ENCODE measurements around the gene DEFB116.
"Not testable (repeated sequence)": the region's sequence is repeated elsewhere in the genome, so short reads cannot be mapped to it uniquely, and the experiment has no call there.

Gene DEFB116, protein sequence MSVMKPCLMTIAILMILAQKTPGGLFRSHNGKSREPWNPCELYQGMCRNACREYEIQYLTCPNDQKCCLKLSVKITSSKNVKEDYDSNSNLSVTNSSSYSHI

DNA sequence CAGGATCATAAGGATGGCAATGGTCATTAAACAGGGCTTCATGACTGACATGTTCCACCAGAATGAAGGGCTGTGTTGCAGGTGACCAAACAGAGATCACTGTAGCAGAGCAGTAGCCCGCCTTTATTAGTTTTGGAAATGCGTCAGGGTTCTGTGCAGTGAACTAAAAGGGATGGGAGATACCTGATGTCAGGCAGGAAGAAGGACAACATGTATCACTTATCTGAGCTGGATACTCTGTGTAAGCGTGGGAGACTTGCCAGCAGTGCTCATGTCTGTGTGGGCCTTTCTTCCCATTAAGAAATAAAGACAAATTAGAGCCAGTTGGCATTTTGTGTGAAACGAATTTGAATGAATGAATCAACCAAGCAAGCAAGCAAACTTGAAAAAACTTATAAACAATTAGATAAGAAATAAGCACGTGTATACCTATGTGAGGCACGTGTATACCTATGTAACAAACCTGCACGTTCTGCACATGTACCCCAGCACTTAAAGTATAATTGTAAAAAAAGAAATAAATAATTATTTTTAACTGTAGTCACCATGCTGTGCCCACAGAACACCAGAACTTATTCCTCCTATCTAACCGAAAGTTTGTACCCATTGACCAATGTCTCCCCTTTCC, at the start of gene DEFB116:
DEFB116 (minus strand) TSS at position 51 of the 628 bp plus-strand sequence; CDS start at position 51, 0 bp downstream.
- no peak for DNase-seq

DNA sequence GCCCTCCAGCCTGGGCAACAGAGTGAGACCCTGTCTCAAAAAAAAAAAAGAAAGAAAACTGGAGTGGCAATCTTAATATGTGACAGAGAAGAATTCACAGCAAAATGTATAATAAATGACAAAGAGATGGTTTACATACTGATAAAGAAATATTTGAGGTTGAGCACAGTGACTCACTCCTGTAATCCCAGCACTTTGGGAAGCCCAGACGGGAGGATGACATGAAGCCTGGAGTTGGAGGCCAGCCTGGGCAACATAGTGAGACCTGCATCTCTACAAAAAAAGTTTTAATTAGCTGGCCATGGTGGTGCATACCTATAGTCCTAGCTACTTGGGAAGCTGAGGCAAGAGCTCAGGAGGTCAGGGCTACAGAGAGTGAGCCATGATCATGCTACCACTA, 47.6 kb upstream of the DEFB116 start:
- DNase-seq: no peak

DNA sequence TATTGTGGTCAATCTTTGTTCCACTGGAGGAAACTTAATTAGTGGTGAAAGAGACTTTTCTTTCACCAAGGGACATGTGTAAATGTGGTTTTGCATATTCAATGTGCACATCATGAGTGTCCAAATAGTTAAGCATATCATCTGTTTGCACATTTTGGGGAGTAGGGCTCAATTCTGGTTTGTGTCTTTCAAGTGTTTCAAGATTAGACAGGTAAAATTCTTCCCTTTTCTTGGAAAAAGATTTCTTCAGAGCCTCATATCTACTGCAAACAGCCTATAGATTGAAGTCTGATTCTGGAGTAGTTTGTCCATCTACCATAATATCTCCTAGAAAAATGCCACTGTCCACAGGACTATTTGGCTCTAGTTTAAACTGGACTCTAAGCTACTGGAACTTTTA, 33.1 kb upstream of the DEFB116 start:
- DNase-seq: no peak

DNA sequence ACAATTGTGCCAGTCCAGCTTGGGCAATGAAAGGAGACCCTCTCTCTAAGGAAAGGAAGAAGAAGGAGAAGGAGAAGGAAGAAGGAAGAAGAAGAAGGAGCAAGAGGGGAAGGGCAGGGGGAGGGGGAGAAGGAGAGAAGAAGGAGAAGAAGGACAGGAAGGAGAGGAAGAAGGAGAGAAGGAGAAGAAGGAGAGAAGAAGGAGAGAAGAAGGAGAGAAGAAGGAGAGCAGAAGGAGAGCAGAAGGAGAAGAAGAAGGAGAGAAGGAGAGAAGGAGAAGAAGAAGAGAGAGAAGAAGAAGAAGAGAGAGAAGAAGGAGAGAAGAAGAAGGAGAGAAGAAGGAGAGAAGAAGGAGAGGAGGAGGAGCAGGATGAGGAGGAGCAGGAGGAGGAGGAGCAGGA, 22.5 kb upstream of the DEFB116 start:
- no peak for DNase-seq

DNA sequence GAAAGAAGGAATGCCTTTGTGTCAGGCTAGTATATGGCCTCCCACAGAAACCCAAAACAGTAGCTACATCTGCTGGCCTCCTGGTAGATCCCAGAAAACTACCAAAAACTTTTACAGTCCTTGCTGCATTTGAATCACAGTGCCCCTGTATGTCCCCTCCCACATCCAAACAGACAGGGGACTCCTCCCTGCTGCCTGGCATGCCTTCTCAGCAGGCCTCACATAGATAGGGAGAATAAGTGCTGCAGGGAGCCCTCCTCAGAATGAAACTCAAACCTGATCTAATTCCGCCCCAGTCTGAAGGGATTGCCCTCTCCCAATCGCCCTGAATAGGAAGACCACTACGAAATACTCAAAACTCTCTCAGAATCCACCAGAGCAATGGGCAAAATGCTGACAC, 14.1 kb upstream of the DEFB116 start:
- no peak for DNase-seq

DNA sequence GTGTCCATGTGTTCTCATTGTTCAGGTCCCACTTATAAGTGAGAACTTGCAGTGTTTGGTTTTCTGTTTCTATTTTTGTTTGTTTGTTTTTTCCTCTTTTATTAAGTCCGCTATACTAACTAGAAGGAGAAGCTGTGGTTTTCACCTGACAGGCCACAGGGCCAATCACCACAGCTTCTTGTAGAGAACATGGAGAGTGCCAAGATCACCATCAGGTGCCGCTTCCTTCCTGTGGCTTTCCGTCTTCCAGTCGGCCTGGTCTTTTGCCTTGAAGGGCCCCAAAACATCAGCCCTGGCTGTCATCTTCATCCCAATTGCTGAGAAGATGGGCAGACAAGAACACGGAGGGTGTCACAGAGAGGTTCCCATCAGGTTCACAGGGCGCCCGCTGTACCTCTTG, 23.4 kb downstream of the DEFB116 start:
- not testable (repeated sequence) for DNase-seq

DNA sequence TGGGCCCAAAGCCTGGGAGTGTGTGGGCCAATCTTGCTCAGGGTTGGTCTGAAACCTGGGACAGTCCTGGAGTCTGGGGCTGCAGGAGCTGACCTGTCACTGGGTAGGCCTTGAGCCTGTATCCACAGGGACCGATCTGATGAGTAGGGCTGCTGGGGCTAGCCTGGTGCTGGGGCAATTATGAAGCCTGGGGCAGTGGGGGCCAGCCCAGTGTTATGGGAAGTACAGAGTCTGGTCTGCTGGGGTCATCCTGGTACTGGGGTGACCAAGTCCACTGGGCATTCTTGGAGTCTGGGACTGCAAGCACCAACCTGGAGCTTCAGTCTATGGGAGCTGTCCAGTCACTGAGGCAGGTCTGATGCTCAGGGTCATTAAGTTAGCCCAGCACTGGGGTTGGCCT, 30.2 kb downstream of the DEFB116 start:
- DNase-seq: no peak

DNA sequence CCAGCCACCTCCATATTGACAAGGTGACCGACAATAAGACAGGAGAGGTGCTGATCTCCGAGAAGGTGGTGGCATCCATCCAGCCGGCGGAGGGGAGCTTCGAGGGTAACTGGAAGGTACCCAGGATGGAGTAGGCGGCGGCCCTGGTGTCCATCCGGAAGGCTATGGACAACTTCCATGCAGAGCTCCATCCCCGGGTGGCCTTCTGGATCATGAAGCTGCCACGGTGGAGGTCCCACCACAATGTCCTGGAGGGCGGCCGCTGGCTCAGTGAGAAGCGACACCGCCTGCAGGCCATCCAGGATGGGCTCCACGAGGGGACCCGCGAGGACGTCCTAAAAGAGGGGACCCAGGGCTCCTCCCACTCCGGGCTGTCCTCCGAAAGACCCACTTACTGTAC, 33.9 kb downstream of the DEFB116 start:
- DNase-seq: no peak

DNA sequence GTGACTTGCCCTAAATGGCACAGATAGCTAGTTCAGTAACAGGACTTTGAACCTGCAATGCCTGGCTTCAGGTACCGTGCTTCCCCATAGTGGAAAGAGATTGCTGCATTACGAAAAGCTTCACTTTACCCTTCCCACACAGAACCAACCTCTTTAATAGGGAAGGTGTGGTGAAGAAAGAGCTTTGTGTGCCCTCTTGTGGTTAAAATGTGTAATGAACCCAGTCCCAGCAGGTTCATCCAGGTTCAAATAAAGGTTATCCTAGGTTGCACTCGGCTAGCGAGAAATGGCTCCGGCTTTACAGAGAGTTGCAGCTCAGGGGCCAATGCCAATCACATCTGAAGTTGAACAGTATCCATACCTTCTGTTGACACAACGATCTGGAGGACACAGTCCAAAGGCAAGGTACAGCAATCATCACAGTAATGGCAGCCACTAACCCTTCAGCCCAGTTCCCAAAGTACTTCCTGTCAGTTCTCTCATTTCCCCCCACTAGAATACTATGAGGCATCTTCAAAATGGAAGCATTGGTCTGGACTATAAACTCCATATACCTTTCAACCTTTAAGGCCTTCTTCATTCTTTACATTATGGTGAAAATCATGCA, 48.0 kb downstream of the DEFB116 start:
- peak; percentile 64 for DNase-seq

DNA sequence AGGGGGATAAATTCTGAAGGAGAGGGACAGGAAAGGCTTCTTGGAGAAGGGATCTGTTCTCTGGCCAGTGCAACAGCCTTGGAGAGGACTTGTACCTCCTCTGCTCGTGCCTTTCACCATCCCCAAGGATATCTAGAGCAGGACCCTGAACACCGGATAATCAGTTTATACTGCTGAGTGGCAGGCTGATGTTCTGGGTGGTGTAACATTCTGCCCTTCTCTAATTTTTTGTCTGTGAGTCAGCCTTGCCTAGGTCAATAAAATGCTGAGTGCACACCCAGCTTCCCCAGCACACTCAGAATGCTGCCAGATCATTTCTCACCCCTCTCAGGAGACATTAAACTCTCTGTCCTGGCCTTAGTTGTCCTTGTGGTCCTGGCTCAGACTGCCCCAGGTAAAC, 51.0 kb downstream of the DEFB116 start, which contains the start of gene DEFB115:
DEFB115 (plus strand) TSS at position 301 of the 400 bp plus-strand sequence; CDS start at position 301, 0 bp downstream.
- no peak for DNase-seq

DNA sequence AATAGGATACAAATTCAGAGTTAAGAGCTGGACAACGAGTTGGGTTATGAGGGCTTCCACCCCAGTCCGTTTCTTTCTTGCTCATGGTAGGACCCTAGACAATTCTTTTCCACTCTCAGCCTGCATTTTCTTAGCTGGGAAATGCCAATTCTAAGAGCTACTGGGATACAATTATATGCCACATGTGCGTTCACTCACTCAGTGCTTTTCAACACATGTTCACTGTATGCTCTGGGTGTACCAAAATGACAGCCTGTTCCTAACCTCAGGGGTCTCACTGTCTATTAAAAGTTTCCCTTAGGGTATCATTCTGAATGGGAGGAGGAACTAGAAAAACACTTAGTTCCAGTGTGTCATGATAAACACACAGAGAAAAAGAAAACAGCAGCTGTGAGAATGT, 51.4 kb downstream of the DEFB116 start:
- DNase-seq: no peak
